Suprapubic skin (tissue), 4 donors: Measurements from ENCODE around the gene HEBP1.

Experiments used
- EP300 ChIP-seq: sonication (generic); formaldehyde crosslinking; IDR thresholded peaks from one replicate; pipeline ENCODE4 v1.6.1; 2017; ENCODE audit warnings: antibody characterized with exemption
- POLR2A ChIP-seq, 2 donors: fragments of 450-650 bp; IDR thresholded peaks; one replicate each; pipeline ENCODE4 v1.6.1; 2017; ENCODE audit warnings: antibody characterized with exemption in 2 of 2, mild to moderate bottlenecking in 2 of 2, moderate library complexity in 2 of 2
- POLR2AphosphoS5 ChIP-seq, 3 donors: sonication (generic); formaldehyde crosslinking; IDR thresholded peaks; one replicate each; pipeline ENCODE4 v1.6.1; 2017; ENCODE audit warnings: antibody characterized with exemption in 3 of 3
- TF ChIP-seq, protein P1 (sequence below), 2 donors: fragments of 200-600 bp in 1 of 2; fragments of 450-650 bp in 1 of 2; sonication (generic) in 1 of 2; IDR thresholded peaks; one replicate each; pipeline ENCODE4 v1.5.1; 2016 to 2019; ENCODE audit warnings: antibody characterized with exemption in 2 of 2, mild to moderate bottlenecking in 1 of 2, moderate library complexity in 1 of 2

GRCh38 chr12:12976366-12976765, 23.7 kb downstream of the HEBP1 start:
- no peak for TF ChIP-seq POLR2A (IDR thresholded peaks at IDR 0.05)
- TF ChIP-seq, protein P1, sequence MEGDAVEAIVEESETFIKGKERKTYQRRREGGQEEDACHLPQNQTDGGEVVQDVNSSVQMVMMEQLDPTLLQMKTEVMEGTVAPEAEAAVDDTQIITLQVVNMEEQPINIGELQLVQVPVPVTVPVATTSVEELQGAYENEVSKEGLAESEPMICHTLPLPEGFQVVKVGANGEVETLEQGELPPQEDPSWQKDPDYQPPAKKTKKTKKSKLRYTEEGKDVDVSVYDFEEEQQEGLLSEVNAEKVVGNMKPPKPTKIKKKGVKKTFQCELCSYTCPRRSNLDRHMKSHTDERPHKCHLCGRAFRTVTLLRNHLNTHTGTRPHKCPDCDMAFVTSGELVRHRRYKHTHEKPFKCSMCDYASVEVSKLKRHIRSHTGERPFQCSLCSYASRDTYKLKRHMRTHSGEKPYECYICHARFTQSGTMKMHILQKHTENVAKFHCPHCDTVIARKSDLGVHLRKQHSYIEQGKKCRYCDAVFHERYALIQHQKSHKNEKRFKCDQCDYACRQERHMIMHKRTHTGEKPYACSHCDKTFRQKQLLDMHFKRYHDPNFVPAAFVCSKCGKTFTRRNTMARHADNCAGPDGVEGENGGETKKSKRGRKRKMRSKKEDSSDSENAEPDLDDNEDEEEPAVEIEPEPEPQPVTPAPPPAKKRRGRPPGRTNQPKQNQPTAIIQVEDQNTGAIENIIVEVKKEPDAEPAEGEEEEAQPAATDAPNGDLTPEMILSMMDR (IDR thresholded peaks at IDR 0.05), result no peak
- no peak for TF ChIP-seq EP300
- TF ChIP-seq POLR2AphosphoS5 (IDR thresholded peaks at IDR 0.05), result peak in 1 of 3 donors; percentile 72
